CD8-positive, alpha-beta memory T cell (primary cell): ENCODE measurements around the gene SLC6A16. TPM values are rescaled to one million over a fixed set of nuclear protein-coding genes. Genes with fewer than 3 reads are reported as not detected.
A peak's percentile ranks its signal among the peaks of the same experiment; 100 is the strongest.

Experiments used
- CTCF ChIA-PET: fragments of 350-600 bp; sonication (Branson Sonifier 250); formaldehyde crosslinking; loops from one replicate; lab custom pipeline; 2021; ENCODE audit warnings: antibody characterized with exemption; lab: Charles Lee
- POLR2A ChIA-PET: fragments of 350-600 bp; sonication (Branson Sonifier 250); formaldehyde crosslinking; loops from one replicate; lab custom pipeline; 2021; ENCODE audit warnings: antibody characterized with exemption; lab: Charles Lee
- DNase-seq, 5 donors: peaks; one replicate each; pipeline versions ENCODE4 v3.0.0 to v3.0.0-alpha.2; 2020 to 2022; ENCODE audit warnings: mixed read lengths in 1 of 5
- H3K27ac ChIP-seq: one replicate; pipeline ENCODE4 v1.7.0; 2013; ENCODE audit warnings: low read depth, mild to moderate bottlenecking, low read length, moderate library complexity
- H3K27me3 ChIP-seq: 2 replicates; pipeline ENCODE4 v1.7.0; 2013; ENCODE audit warnings: low read length, mild to moderate bottlenecking; ENCODE audit not compliant: insufficient read depth, poor library complexity, severe bottlenecking
- H3K36me3 ChIP-seq: 2 replicates; pipeline ENCODE4 v1.7.0; 2013; ENCODE audit warnings: mild to moderate bottlenecking, low read length, moderate library complexity; ENCODE audit not compliant: insufficient read depth
- H3K4me1 ChIP-seq: 2 replicates; pipeline ENCODE4 v1.7.0; 2013; ENCODE audit warnings: mild to moderate bottlenecking, low read length, moderate library complexity; ENCODE audit not compliant: insufficient read depth
- H3K4me3 ChIP-seq: 2 replicates; pipeline ENCODE4 v1.7.0; 2013; ENCODE audit warnings: mild to moderate bottlenecking, low read length
- H3K9me3 ChIP-seq: 2 replicates; pipeline ENCODE4 v1.7.0; 2013; ENCODE audit warnings: mild to moderate bottlenecking, low read length
- H3K27ac Mint-ChIP-seq, 8 donors: one replicate each; pipeline ENCODE4 v1.8.0; 2020 to 2021; ENCODE audit warnings: mixed read lengths in 8 of 8, mild to moderate bottlenecking in 6 of 8, inconsistent platforms in 3 of 8, moderate library complexity in 3 of 8
- H3K27me3 Mint-ChIP-seq, 2 donors: one replicate each; pipeline ENCODE4 v1.8.0; 2020 to 2021; ENCODE audit warnings: mixed read lengths in 2 of 2, mild to moderate bottlenecking in 1 of 2, moderate library complexity in 1 of 2
- H3K36me3 Mint-ChIP-seq, 3 donors: one replicate each; pipeline ENCODE4 v1.8.0; 2020 to 2021; ENCODE audit warnings: mixed read lengths in 3 of 3, inconsistent platforms in 1 of 3, mild to moderate bottlenecking in 1 of 3
- H3K4me1 Mint-ChIP-seq, 3 donors: one replicate each; pipeline ENCODE4 v1.8.0; 2020 to 2021; ENCODE audit warnings: mixed read lengths in 3 of 3, inconsistent platforms in 1 of 3, mild to moderate bottlenecking in 1 of 3
- H3K4me3 Mint-ChIP-seq, 7 donors: one replicate each; pipeline ENCODE4 v1.8.0; 2020 to 2021; ENCODE audit warnings: mixed read lengths in 7 of 7, mild to moderate bottlenecking in 6 of 7, moderate library complexity in 4 of 7, inconsistent platforms in 2 of 7
- H3K9me3 Mint-ChIP-seq, 5 donors: one replicate each; pipeline ENCODE4 v1.8.0; 2020 to 2022; ENCODE audit warnings: mixed read lengths in 5 of 5, mild to moderate bottlenecking in 3 of 5, moderate library complexity in 2 of 5, inconsistent platforms in 1 of 5
- polyA plus RNA-seq: library from polyadenylated mRNA; unstranded; fragments of 300-500 nt; fragmentation: Illumina TruSeq; gene quantifications from one replicate; pipeline ENCODE4 v1.2.3, GENCODE V29; 2021
- total RNA-seq, 2 experiments: library from RNA; stranded (reverse); gene quantifications; one replicate each; pipeline ENCODE4 v1.2.3, GENCODE V29; 2021

SLC6A16 gene
- total and polyA plus RNA-seq, 3 experiments from 2014 or later: 1.1 to 1.7 (median 1.2) TPM

DNA sequence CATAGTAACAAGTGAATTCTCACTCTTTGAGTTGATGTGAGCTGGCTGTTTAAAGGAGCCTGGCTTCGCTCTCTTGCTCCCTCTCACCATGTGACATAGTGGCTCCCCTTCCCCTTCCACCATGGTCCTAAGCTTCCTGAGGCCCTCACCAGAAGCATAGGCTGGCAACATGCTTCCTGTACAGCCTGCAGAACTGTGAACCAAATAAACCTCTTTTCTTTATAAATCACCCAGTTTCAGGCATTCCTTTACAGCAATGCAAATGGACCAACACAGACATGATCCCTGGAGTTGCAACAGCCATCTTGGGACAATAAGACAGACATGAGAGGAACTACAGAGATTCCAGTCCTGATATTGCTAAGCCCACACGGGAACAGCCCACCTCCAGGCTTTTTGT, 24.6 kb upstream of the SLC6A16 start:
- no peak overlapping the region for H3K4me3 ChIP-seq
- CTCF ChIA-PET: no interaction called here
- H3K9me3 ChIP-seq: no peaks in the 10 kb centered on the region

DNA sequence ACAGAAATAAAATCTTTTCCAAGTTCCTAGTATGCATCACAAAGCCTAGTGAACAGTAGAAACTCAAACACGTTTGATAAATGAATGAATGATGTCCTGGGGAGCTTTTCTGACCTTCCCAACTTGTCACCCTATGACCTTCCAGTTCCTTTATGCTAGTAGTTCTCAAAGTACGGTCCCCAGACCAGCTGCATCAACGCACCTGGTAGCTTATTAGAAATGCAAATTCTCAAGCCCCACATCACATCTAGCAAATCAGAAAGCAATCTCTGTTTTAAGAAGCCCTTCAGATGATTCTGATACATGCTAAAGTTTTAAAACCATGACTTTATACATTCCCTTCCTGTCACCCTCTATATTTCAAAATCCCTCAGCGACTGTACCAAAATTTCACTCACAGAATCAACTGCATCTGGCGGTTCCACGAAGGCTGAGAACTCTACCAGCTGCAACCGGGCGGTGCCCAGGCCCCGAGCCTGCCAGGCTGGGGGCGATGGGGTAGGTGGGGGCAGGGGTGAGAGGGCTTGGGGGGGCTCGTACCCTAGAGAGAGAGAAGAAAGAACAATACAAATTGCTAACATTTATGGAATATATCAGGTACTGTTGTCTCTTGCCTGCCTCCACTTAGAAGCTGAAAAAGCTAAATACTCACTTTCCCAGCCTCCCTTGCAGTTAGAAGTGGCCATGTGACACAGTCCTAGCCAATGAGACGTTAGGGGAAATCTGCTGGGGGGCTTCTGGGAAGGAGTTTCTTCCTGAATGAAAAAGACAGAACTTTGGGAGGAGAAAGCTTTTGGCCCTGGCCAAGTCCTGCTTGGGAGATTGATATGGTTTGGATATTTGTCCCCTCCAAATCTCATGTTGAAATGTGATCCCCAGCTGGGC, 23.6 kb upstream of the SLC6A16 start:
- Histone ChIP-seq H3K27me3 (no peaks in the 10 kb centered on the region), H3K4me1 (no peaks in the 10 kb centered on the region), H3K9me3 (no peaks in the 10 kb centered on the region), H3K36me3 (no peaks in the 10 kb centered on the region), H3K4me3 (no peak overlapping the region), H3K27ac (no peak overlapping the region)
- Mint-ChIP-seq H3K9me3 (no peaks in the 10 kb centered on the region), H3K4me3 (no peak overlapping the region), H3K27me3 (peaks cover 0 to 9% of the 10 kb centered on the region in 2 donors), H3K27ac (peak overlapping the region in 1 of 8 donors; percentile 63), H3K4me1 (peaks cover 6 to 10% (median 9%) of the 10 kb centered on the region in 3 donors), H3K36me3 (peaks cover 0 to 7% (median 0%) of the 10 kb centered on the region in 3 donors)
- CTCF ChIA-PET: no interaction called here
- DNase-seq: no peak
- POLR2A ChIA-PET: no interaction called here

More for the DNA sequence above, 24.6 kb upstream of the SLC6A16 start:
- POLR2A ChIA-PET: no interaction called here
- no peaks in the 10 kb centered on the region for H3K4me1 ChIP-seq
- no peaks in the 10 kb centered on the region for H3K27me3 ChIP-seq
- peaks cover 5 to 8% (median 7%) of the 10 kb centered on the region in 3 donors for H3K4me1 Mint-ChIP-seq
- no peak overlapping the region for H3K4me3 Mint-ChIP-seq
- peaks cover 0 to 7% (median 0%) of the 10 kb centered on the region in 3 donors for H3K36me3 Mint-ChIP-seq
- no peak for DNase-seq
- no peaks in the 10 kb centered on the region for H3K9me3 Mint-ChIP-seq
- peaks cover 0 to 17% of the 10 kb centered on the region in 2 donors for H3K27me3 Mint-ChIP-seq
- H3K36me3 ChIP-seq: no peaks in the 10 kb centered on the region
- H3K27ac ChIP-seq: no peak overlapping the region
- H3K27ac Mint-ChIP-seq: no peak overlapping the region

DNA sequence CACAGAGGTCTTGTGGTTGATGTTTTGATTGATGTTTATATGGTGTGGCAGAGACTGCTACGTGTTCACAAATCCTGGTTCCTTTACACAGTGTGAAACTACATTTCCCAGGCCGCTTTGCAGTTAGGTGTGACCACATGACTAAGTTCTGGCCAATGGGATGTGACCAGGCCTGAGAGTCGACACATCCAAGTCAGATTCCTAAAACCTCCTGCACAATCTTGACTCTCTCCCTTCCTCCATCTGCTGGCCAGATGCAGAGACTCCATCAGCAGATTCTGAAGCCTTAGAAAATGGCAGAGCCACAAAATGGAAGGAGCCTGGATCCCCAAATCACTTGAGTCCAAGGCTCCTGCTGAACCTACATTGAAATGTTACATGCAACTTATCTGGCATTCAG, 22.8 kb upstream of the SLC6A16 start:
- Mint-ChIP-seq H3K36me3 (peaks cover 0 to 8% (median 1%) of the 10 kb centered on the region in 3 donors), H3K4me3 (no peak overlapping the region), H3K9me3 (no peaks in the 10 kb centered on the region), H3K27me3 (peaks cover 0 to 2% of the 10 kb centered on the region in 2 donors), H3K4me1 (peaks cover 6 to 10% (median 9%) of the 10 kb centered on the region in 3 donors), H3K27ac (peak overlapping the region in 1 of 8 donors; percentile 7)
- Histone ChIP-seq H3K4me1 (no peaks in the 10 kb centered on the region), H3K36me3 (no peaks in the 10 kb centered on the region), H3K9me3 (no peaks in the 10 kb centered on the region), H3K4me3 (no peak overlapping the region), H3K27me3 (no peaks in the 10 kb centered on the region), H3K27ac (no peak overlapping the region)
- CTCF ChIA-PET: interaction anchor here (0.9 kb wide), 1 partner anchor 97 kb away, joined by 3 read pairs; no protein-coding TSS in a partner anchor
- DNase-seq: no peak
- POLR2A ChIA-PET: no interaction called here

DNA sequence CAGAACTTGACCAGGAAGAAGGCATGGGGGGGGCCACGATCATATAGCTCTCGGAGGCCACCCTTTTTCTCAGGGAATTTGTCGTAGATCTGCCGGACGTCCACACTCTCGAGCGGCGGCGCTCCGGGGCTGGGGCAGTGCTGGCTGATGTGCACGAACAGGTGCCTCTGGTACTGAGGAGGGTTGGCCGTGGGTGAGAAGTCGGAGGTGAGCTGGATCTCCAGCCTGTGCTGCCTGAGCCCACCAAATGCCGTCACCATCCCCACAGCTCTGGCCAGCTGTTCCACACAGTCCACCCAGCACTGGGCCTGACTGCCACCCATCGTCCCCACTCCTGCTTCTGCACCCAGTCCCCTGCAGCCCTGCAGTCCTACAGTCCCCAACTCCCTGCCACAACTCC, 22.2 kb upstream of the SLC6A16 start:
- Histone ChIP-seq H3K27me3 (no peaks in the 10 kb centered on the region), H3K9me3 (no peaks in the 10 kb centered on the region), H3K27ac (no peak overlapping the region), H3K36me3 (no peaks in the 10 kb centered on the region), H3K4me3 (no peak overlapping the region), H3K4me1 (no peaks in the 10 kb centered on the region)
- DNase-seq: no peak
- POLR2A ChIA-PET: no interaction called here
- Mint-ChIP-seq H3K36me3 (peaks cover 0 to 9% (median 4%) of the 10 kb centered on the region in 3 donors), H3K4me1 (peaks cover 6 to 12% (median 10%) of the 10 kb centered on the region in 3 donors), H3K27ac (no peak overlapping the region), H3K27me3 (no peaks in the 10 kb centered on the region), H3K9me3 (no peaks in the 10 kb centered on the region), H3K4me3 (no peak overlapping the region)
- CTCF ChIA-PET: interaction anchor here (0.9 kb wide), 1 partner anchor 96 kb away, joined by 3 read pairs; no protein-coding TSS in a partner anchor

DNA sequence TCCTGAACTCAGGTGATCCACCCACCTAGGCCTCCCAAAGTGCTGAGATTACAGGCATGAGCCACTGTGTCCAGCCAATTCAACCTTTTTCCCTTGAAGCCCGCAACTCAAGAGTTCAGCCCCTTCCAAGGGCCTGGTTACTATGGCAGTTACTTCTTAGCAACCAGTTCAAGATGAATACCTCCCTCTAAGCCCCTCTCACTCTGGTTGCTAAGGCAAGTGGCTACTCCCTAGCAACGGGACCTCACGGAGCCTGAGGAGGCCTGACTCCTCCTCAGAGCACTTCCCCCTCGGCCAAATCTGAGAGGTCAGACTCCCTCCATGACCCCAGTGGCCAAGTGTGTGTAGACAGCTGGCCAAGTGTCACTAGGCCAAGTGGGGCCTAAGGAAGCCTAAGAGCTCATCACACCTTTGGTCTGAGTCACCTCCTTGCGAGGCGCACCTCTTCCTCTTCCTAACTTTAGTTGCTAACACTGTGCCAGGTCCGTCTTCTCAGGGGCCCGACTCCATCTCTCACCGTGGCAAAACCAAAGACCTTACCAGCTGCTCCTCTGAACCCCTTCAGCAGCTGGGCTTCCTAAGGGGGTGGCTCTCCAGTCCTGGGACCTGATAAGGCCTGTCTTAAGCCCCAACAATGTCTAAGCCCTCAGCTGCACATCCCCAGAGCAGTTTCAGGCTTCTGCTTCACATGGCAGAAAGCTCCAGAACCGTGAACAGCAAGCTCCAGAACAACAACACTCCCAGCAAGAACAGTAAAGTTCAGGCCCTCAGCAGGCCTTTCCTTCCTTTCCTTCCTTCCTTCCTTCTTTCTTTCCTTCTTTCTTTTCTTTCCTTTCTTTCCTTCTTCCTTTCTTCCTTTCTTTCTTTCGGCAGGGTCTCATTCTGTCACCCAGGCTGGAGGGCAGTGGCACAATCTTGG, 19.8 kb upstream of the SLC6A16 start:
- H3K27me3 Mint-ChIP-seq: no peaks in the 10 kb centered on the region
- peak overlapping the region; percentile 21 to 96 (median 84) for H3K27ac Mint-ChIP-seq
- H3K4me1 Mint-ChIP-seq: peaks cover 17 to 20% (median 18%) of the 10 kb centered on the region in 3 donors
- peak overlapping the region in 1 of 7 donors; percentile 51 for H3K4me3 Mint-ChIP-seq
- CTCF ChIA-PET: no interaction called here
- Histone ChIP-seq H3K4me1 (no peaks in the 10 kb centered on the region), H3K27me3 (no peaks in the 10 kb centered on the region), H3K27ac (no peak overlapping the region), H3K4me3 (no peak overlapping the region), H3K9me3 (no peaks in the 10 kb centered on the region), H3K36me3 (no peaks in the 10 kb centered on the region)
- POLR2A ChIA-PET: interaction anchor here (0.7 kb wide), 1 partner anchor 546 kb away, joined by 3 read pairs; no protein-coding TSS in a partner anchor
- H3K36me3 Mint-ChIP-seq: peaks cover 0 to 19% (median 12%) of the 10 kb centered on the region in 3 donors
- H3K9me3 Mint-ChIP-seq: no peaks in the 10 kb centered on the region
- DNase-seq: no peak

DNA sequence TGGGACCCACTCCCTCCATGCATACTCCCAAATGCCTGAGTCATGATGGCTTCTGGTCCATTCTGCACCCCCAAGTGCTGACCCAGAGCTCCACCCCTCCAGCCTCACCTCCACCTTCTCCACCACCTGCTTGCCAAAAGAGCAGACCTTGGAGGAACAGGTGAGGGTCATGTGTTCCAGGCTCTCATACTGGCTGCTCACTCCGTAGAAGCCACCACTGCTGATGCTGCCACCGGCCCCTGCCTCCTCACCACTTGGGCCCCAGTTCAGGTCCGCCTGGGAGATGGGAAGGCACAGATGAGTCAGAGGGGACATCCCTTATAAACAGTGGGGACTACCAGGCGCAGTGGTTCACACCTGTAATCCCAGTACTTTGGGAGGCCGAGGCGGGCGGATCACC, 18.1 kb upstream of the SLC6A16 start:
- no peak overlapping the region for H3K4me3 ChIP-seq
- Mint-ChIP-seq H3K4me1 (peaks cover 23 to 30% (median 27%) of the 10 kb centered on the region in 3 donors), H3K27me3 (no peaks in the 10 kb centered on the region), H3K27ac (peak overlapping the region in 4 of 8 donors; percentile 7 to 79 (median 50)), H3K36me3 (peaks cover 0 to 31% (median 14%) of the 10 kb centered on the region in 3 donors), H3K4me3 (peak overlapping the region in 1 of 7 donors; percentile 51), H3K9me3 (no peaks in the 10 kb centered on the region)
- peaks cover 10% of the 10 kb centered on the region for H3K36me3 ChIP-seq
- no peaks in the 10 kb centered on the region for H3K9me3 ChIP-seq
- H3K4me1 ChIP-seq: no peaks in the 10 kb centered on the region
- ChIA-PET CTCF (interaction anchor here (1.1 kb wide), 1 partner anchor 42 kb away, joined by 4 read pairs; no protein-coding TSS in a partner anchor), POLR2A (no interaction called here)
- DNase-seq: no peak
- H3K27ac ChIP-seq: no peak overlapping the region
- no peaks in the 10 kb centered on the region for H3K27me3 ChIP-seq

DNA sequence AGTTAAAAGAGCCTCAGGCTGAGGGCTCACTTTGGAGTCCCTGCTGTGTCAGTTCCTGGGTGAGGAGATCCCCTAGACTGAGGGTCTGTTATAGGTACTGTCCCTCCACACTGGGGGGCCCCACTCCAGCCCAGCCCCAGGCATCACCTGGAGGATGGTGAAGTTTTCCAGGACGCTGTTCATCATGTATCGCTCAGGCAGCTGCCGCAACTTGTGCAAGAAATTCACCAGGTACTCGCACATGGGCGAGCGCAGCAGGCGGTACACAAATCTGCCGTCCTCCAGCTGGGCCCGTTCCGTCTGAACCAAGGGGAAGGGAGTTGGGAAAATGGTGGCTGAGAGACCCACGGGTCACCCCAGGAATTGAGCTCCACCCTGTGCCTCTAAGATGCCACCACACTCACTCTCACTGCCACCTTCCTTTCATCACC, 17.3 kb upstream of the SLC6A16 start:
- ChIA-PET POLR2A (no interaction called here), CTCF (no interaction called here)
- H3K36me3 Mint-ChIP-seq: peaks cover 4 to 37% (median 17%) of the 10 kb centered on the region in 3 donors
- peak overlapping the region in 4 of 8 donors; percentile 2 to 68 (median 30) for H3K27ac Mint-ChIP-seq
- no peaks in the 10 kb centered on the region for H3K27me3 Mint-ChIP-seq
- H3K4me3 ChIP-seq: no peak overlapping the region
- peaks cover 10% of the 10 kb centered on the region for H3K36me3 ChIP-seq
- H3K27ac ChIP-seq: no peak overlapping the region
- peaks cover 4% of the 10 kb centered on the region for H3K4me1 ChIP-seq
- H3K4me1 Mint-ChIP-seq: peaks cover 26 to 36% (median 35%) of the 10 kb centered on the region in 3 donors
- no peak overlapping the region for H3K4me3 Mint-ChIP-seq
- H3K9me3 ChIP-seq: no peaks in the 10 kb centered on the region
- H3K27me3 ChIP-seq: no peaks in the 10 kb centered on the region
- H3K9me3 Mint-ChIP-seq: no peaks in the 10 kb centered on the region
- no peak for DNase-seq
